Myocyte (in vitro differentiated cells): ENCODE results near the gene SLC40A1. TPM values are rescaled to one million over a fixed set of nuclear protein-coding genes. Genes with fewer than 3 reads are reported as not detected.
A peak's percentile ranks its signal among the peaks of the same experiment; 100 is the strongest.

Experiments
- DNase-seq: peaks from one replicate; pipeline ENCODE4 v3.0.0-alpha.2; 2012; ENCODE audit warnings: low read depth
- total RNA-seq: library from RNA; depleted of rRNA; stranded (reverse); fragments of >200 nt; gene quantifications from 2 replicates; pipeline ENCODE4 v1.2.3, GENCODE V29; 2014

Gene SLC40A1
- total RNA-seq, 1 donor from 2014 or later = 51.9 TPM

DNA sequence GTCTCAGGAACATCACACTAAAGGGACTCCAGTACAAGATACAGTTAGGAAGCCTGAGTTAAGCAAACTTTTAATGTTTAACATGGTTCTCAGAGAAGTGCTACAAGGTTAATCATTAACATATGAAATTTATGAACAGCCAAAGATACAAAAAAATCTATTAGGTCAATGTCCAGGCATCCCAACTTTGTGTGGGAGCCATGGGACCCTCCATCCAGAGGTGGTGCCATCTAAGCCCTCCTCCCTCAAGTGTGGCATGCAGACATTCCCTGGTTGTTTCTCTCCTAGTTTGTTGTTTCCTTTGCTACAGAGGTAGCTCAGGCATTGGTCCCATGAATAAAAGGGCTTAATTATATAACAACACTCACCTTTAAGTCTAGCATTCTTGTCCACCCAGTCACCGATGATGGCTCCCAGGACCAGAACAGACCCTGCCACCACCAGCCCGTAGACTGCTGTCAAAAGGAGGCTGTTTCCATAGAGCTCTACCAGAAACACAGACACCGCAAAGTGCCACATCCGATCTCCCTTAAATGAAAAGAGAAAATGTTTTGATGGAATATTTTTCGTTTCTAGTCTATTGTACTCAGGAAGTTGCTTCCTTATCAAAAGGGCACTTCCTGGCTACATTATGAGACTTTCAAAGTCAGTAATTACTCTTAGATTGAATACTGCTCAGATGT is 5.7 kb downstream of the SLC40A1 start:
- DNase-seq = no peak

GRCh38 chr2:189570570-189571031 is 10.0 kb downstream of the SLC40A1 start:
- peak; percentile 32 for DNase-seq

GRCh38 chr2:189569295-189569910 is 11.2 kb downstream of the SLC40A1 start:
- DNase-seq = peak; percentile 45

- DNase-seq = peak; percentile 49
Observed at GRCh38 chr2:189566046-189566445, 14.5 kb downstream of the SLC40A1 start.

- no peak for DNase-seq
Observed at GRCh38 chr2:189561371-189562038, 19.1 kb downstream of the SLC40A1 start.

- no peak for DNase-seq
Observed at GRCh38 chr2:189560273-189560586, 20.4 kb downstream of the SLC40A1 start.

DNA sequence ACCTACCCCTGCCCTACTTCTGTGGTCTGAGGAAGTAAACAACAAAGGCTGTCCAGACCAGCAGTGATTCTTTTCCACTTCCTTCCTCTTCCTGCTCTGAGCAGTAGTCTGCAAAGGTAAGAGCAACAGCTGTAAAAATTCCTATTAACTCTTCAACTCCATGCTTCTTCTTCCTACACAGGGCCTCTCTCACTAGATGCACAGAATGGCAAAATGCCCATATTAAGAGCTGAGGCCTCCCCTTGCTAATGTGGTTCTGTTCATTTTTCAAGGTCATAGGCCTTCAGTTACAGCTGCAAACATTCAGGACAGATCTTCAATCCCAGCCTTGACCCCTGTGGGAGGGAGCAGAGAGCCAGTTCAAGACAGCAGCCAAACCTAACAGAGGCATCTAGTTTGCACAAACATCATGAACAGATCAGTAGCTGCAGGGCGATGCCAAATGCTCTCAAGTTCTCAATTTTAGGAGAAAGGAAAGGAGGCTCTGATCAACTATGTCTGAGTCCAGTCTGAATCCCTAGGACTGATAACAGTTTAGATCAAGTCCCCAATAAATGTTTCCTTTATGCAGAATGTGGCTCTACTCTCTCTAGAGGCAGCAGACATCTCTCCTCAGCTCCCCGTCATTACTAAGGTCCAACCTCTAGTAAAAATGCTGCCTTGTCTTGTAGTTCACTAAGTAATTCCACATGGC is 20.9 kb downstream of the SLC40A1 start:
- no peak for DNase-seq

- DNase-seq = no peak
Observed at GRCh38 chr2:189558516-189559272, 21.9 kb downstream of the SLC40A1 start.

DNA sequence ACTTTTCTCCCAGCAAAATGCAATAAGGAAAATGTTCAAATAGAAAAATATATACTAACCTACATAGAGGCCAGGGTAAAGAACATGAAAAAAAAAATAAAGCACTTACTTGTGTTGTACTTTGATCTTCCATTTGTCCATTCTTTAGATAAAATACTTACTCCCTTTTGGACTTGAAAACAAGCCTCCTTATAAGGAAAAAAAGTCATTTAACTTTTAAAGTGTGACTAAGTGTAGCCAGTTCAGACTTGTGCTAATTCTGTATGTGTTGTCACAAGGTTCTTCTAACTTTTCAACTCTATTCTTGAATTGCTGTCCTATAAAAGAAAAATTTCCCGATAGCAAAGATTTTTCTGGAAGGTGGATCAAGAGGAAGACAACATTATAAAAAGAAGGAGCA is 23.2 kb downstream of the SLC40A1 start:
- no peak for DNase-seq

DNA sequence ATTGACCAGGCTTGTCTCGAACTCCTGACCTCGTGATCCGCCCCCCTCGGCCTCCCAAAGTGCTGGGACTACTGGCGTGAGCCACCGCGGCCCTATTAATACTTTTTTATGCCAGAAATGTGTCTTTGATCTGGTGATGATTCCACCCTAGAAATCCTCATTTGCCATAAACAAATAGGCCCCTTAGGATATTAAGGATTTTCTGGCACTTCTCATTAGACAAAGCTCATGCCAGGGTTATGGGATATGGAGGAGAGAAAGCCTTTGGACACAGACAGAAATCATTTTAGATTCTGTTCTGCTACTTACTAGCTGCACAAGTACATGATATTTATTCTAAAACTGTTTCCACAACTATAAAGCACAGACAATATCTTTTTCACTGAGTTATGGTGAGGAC is 24.1 kb downstream of the SLC40A1 start:
- no peak for DNase-seq

- DNase-seq = no peak
Observed at GRCh38 chr2:189555232-189555631, 25.4 kb downstream of the SLC40A1 start.

GRCh38 chr2:189553504-189554088 is 27.0 kb downstream of the SLC40A1 start:
- no peak for DNase-seq

DNA sequence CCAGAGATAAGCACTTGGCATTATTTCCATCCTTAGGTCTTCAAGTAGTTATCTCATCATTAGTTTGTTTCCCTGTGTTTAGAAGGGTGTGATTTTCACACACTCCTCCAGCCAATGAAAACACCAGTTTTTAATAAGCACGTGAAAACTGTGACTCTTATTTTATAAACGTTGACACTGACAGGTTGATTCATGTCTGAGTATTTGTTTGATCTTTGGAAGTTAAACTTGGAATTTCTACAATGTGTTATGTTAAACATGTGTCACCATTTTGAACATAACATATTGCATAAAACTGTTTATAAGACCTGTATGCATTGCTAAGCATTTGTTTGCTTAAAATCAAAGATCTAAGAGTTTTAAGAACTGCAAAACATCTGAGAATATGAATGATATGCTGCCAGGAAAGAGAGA is 27.6 kb downstream of the SLC40A1 start:
- DNase-seq = no peak

DNA sequence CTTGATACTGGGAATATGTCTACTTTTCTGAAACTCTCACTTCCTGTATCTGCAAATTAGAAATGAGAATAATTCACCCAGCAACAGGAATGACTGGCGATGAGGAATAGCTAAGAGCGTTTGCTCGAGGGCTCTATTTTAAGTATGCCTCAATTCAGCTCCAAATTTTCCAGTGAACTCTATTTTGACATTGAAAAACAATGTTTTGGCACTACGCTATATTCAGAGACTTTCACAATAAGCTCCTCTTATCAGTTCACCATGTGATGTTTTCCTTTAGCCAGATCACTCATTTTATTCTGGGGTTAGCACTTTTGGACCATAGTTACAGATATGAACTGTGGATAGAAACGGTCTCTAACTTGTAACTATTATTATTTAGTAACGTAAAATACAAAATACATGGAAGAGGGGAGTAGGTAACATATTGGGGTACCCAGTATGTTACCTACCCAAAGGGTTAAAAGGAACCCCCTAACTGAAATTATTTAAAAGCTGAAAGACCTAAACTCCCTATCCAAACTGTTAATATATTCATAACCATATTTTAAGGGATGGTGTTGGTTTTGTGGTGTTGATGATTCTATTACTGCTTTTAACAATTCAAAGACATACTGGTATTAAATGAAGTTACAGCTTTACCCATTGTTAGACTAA is 28.1 kb downstream of the SLC40A1 start:
- DNase-seq = no peak

DNA sequence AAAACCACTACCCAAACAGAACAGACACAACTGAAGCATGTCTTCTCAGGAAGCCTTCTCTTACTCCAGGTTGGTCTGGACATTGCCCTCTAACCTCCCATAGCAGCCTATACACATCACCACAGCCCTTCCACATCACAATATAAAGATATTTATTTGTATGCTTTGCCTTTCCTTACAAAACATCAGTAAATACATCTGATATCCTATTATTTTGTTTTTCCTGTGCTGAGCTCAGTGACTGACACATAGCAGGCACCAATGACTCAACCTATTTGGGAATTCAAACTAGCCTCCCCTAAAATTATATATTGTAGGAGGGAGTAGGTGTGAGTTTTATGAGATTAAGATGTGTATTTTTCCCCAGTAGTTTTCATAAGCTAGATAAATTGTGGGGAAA is 28.8 kb downstream of the SLC40A1 start:
- DNase-seq = no peak

DNA sequence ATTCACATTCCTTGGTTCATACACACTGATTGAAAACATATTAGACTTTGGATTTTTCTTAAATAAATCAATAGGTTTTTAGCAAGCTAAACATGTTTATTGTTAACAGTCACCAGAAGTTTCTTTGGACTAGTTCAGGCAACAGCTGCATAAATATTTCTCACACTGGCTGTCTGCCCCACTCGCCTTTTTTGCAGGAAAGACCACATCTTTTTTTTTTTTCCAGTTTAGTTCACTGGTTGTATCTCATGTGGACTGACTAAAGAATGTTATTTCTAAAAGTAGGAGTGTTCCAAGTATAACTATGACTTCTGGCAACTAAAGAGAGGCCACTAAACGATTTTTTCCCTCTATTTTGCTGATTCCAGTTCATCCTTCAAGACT is 31.1 kb downstream of the SLC40A1 start:
- peak; percentile 84 for DNase-seq

- peak; percentile 88 for DNase-seq
Observed at GRCh38 chr2:189548666-189549448, 31.7 kb downstream of the SLC40A1 start.

DNA sequence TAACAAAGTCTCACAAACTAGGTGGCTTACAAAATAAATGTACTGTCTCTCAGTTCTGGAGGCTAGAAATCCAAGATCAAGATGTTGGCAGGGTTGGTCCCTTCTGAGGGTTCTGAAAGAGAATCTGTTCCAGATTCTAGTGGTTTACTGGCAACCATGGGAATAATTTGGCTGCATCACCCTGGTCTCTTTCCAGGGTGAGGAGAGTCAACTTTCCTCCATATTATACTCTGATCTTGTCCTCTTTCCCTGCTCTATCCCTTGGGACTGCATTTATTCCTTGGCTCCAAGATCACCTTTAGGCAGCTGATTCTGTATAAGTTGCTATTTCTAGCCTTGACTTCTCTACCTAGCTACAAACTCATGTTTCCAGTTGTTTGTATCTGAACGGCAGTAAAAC is 35.2 kb downstream of the SLC40A1 start:
- peak; percentile 69 for DNase-seq

- DNase-seq = no peak
Observed at GRCh38 chr2:189544318-189545042, 36.1 kb downstream of the SLC40A1 start.
